ENCODE measurements around the gene ENPEP. TPM values are rescaled to one million over a fixed set of nuclear protein-coding genes. Genes with fewer than 3 reads are reported as not detected.

Gene ENPEP
- total RNA-seq, 1 experiment from 2014 or later = 16.5 TPM

DNA sequence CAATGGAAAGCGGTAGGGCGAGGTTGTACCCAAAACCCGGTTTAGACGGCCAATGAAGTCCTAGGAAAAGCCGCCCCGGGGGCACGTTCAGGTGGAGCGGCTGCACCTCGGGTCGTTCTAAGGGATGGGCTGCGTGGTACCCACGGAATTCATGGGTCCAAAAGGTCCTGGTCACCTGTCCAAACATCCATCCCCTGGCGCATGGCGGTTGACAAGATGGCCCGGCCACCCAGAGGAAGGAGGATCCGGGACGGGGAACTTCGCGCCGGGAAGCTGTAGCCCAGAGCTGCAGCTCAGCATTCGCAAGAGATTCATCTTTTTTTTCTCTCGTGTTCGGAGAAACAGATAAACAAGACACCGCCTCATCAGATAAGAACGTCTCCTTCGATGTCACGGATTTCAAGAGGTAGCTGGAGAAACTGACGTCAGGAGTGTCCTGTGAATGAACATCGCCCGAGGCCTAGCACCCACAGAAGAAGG lies 136.1 kb downstream of the ENPEP start:
- no peaks in the 10 kb centered on the region; the same call in 1 of the 2 replicates for H3K9me3 ChIP-seq (replicated peaks)
- H3K36me3 ChIP-seq = no peaks in the 10 kb centered on the region; the same call in 1 of the 2 replicates
- H3K27me3 ChIP-seq (replicated peaks) = no peaks in the 10 kb centered on the region
- H3K4me3 ChIP-seq = no peak overlapping the region
- H3K4me1 ChIP-seq (replicated peaks) = peaks cover 16% of the 10 kb centered on the region
- no peak overlapping the region for H3K27ac ChIP-seq
- DNase-seq (ENCODE audit: low read depth in 1 of 2, low spot score in 2 of 2) = no peak

GRCh38 chr4:110612631-110613269 lies 136.8 kb downstream of the ENPEP start:
- H3K27ac ChIP-seq = no peak overlapping the region
- H3K36me3 ChIP-seq = peaks cover 6% of the 10 kb centered on the region
- H3K9me3 ChIP-seq (replicated peaks) = no peaks in the 10 kb centered on the region; the same call in 1 of the 2 replicates
- peaks cover 16% of the 10 kb centered on the region for H3K4me1 ChIP-seq (replicated peaks)
- no peak for DNase-seq (ENCODE audit: low read depth in 1 of 2, low spot score in 2 of 2)
- H3K4me3 ChIP-seq = no peak overlapping the region
- no peaks in the 10 kb centered on the region for H3K27me3 ChIP-seq (replicated peaks)

DNA sequence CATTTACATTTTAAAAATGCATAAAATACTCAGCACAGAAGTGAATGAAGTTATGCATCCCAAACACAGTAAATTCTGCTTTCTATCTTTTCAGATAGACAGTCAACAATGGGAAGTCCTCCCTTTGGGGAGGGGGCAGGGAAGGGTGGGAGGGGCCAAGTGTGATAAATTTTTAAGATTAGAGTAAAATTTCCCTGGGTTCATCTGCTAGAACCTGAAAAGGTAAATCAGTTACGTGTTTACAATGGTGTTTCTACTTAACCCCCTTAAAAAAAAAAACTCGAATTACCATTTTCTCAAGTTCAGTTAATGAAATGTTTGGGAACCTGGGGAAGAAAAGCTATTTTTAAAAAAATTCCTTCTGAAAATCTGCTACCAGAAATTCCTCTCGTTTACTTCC lies 137.8 kb downstream of the ENPEP start:
- DNase-seq (ENCODE audit: low read depth in 1 of 2, low spot score in 2 of 2) = no peak
- Histone ChIP-seq H3K27ac (no peak overlapping the region), H3K36me3 (peaks cover 16% of the 10 kb centered on the region), H3K27me3 (replicated peaks) (no peaks in the 10 kb centered on the region), H3K4me3 (no peak overlapping the region), H3K4me1 (replicated peaks) (peaks cover 11% of the 10 kb centered on the region), H3K9me3 (replicated peaks) (no peaks in the 10 kb centered on the region; the same call in 1 of the 2 replicates)

DNA sequence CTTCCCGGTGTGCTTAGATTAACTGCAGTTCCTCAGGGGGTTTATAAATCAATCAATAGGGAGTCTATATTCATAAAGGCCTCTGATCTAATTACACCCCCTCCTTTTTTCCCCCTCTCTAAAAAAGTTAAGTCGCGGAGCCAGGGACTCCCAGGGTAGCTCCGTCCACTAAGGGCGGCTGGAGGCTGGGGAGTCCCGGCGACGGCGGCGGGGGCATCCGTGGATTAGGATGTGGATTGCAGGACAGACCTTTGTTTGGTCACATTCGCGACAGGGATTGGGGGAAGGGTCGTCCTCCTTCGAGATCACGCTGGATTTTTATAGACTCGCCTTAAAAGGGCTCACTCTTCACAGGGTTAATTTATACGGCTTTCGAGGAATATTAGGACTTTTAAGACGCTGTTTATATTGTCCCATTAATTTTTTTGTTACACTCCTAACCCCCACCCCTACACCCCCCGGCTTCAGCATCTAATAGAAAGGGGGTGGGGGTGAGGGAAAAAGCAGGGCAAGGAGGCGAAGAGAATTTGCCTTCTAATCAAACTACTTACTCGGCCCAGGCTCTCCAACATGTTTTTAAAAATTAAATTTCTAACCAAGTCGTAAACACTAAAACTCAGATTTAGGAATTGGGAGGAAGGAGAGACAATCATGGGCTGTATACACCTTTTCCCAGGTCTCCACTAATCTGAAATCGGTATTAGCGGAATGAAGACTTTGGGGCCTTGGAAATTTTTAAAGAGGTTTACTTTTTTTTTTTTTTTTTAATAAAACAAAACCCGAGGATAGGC lies 138.4 kb downstream of the ENPEP start:
- Histone ChIP-seq H3K9me3 (replicated peaks) (no peaks in the 10 kb centered on the region), H3K27ac (no peak overlapping the region), H3K36me3 (peaks cover 22% of the 10 kb centered on the region), H3K4me3 (no peak overlapping the region), H3K27me3 (replicated peaks) (no peaks in the 10 kb centered on the region), H3K4me1 (replicated peaks) (peaks cover 5% of the 10 kb centered on the region)
- DNase-seq (ENCODE audit: low read depth in 1 of 2, low spot score in 2 of 2) = no peak

Other genes with a start within 250 kb of the ENPEP start
- gene PITX2, start 146.9 kb downstream of the ENPEP start, total RNA-seq (2014; rRNA removed; shearing (Covaris generic)) = 20.6 and 21.7 TPM in 2 replicates

Data from SJSA1 (cell line).